ENCODE results near the gene SYAP1. TPM values are rescaled to one million over a fixed set of nuclear protein-coding genes. Genes with fewer than 3 reads are reported as not detected.

Gene SYAP1
- total and polyA plus RNA-seq, 10 of the 15 experiments (the other 5 are each of a cell fraction or from before 2014, with no cell fraction given), result 5.9 to 29.9 (median 16.2) TPM

- TF ChIP-seq, protein P1, sequence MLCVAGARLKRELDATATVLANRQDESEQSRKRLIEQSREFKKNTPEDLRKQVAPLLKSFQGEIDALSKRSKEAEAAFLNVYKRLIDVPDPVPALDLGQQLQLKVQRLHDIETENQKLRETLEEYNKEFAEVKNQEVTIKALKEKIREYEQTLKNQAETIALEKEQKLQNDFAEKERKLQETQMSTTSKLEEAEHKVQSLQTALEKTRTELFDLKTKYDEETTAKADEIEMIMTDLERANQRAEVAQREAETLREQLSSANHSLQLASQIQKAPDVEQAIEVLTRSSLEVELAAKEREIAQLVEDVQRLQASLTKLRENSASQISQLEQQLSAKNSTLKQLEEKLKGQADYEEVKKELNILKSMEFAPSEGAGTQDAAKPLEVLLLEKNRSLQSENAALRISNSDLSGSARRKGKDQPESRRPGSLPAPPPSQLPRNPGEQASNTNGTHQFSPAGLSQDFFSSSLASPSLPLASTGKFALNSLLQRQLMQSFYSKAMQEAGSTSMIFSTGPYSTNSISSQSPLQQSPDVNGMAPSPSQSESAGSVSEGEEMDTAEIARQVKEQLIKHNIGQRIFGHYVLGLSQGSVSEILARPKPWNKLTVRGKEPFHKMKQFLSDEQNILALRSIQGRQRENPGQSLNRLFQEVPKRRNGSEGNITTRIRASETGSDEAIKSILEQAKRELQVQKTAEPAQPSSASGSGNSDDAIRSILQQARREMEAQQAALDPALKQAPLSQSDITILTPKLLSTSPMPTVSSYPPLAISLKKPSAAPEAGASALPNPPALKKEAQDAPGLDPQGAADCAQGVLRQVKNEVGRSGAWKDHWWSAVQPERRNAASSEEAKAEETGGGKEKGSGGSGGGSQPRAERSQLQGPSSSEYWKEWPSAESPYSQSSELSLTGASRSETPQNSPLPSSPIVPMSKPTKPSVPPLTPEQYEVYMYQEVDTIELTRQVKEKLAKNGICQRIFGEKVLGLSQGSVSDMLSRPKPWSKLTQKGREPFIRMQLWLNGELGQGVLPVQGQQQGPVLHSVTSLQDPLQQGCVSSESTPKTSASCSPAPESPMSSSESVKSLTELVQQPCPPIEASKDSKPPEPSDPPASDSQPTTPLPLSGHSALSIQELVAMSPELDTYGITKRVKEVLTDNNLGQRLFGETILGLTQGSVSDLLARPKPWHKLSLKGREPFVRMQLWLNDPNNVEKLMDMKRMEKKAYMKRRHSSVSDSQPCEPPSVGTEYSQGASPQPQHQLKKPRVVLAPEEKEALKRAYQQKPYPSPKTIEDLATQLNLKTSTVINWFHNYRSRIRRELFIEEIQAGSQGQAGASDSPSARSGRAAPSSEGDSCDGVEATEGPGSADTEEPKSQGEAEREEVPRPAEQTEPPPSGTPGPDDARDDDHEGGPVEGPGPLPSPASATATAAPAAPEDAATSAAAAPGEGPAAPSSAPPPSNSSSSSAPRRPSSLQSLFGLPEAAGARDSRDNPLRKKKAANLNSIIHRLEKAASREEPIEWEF (IDR thresholded peaks at IDR 0.05; ENCODE audit: insufficient replicate concordance, low read depth, low read length), result no peak
- 0 out of 2 replicates have a peak, but pooled peaks have one; percentile 12 for TF ChIP-seq MEF2A (IDR thresholded peaks at IDR 0.05; ENCODE audit: insufficient read depth, low read depth, low read length)
- TF ChIP-seq RAD51 (IDR thresholded peaks at IDR 0.05), result no peak
- TF ChIP-seq PML (IDR thresholded peaks at IDR 0.05; ENCODE audit: low read length), result peak; percentile 88
- no peak for TF ChIP-seq EZH2 (IDR thresholded peaks at IDR 0.05; ENCODE audit: borderline replicate concordance, control insufficient read depth, low read depth, low read length)
- peak; percentile 91 for TF ChIP-seq DPF2 (IDR thresholded peaks at IDR 0.05)
- peak; percentile 34; the same call in 1 of the 2 replicates for TF ChIP-seq PAX5 (IDR thresholded peaks at IDR 0.05; ENCODE audit: borderline replicate concordance, low read depth, low read length)
- TF ChIP-seq BRCA1 (IDR thresholded peaks at IDR 0.05; ENCODE audit: low read depth, low read length), result 0 out of 2 replicates have a peak, but pooled peaks have one; percentile 17
- TF ChIP-seq JUND (IDR thresholded peaks at IDR 0.05; ENCODE audit: low read depth, low read length), result 0 out of 2 replicates have a peak, but pooled peaks have one; percentile 35
- no peak for TF ChIP-seq SRF (IDR thresholded peaks at IDR 0.05; ENCODE audit: low read depth in 2 of 2, low read length in 2 of 2)
- peak; percentile 89 for TF ChIP-seq BACH1 (IDR thresholded peaks at IDR 0.05; ENCODE audit: borderline replicate concordance)
- TF ChIP-seq PKNOX1 (IDR thresholded peaks at IDR 0.05), result peak; percentile 34; the same call in 1 of the 2 replicates
- peak; percentile 17; the same call in 1 of the 2 replicates for TF ChIP-seq IRF4 (IDR thresholded peaks at IDR 0.05; ENCODE audit: low read depth, low read length)
- TF ChIP-seq, protein P2, sequence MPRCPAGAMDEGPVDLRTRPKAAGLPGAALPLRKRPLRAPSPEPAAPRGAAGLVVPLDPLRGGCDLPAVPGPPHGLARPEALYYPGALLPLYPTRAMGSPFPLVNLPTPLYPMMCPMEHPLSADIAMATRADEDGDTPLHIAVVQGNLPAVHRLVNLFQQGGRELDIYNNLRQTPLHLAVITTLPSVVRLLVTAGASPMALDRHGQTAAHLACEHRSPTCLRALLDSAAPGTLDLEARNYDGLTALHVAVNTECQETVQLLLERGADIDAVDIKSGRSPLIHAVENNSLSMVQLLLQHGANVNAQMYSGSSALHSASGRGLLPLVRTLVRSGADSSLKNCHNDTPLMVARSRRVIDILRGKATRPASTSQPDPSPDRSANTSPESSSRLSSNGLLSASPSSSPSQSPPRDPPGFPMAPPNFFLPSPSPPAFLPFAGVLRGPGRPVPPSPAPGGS (IDR thresholded peaks at IDR 0.05; ENCODE audit: borderline replicate concordance, insufficient read depth, low read depth, low read length, poor library complexity, severe bottlenecking), result no peak
- TF ChIP-seq, protein P3, sequence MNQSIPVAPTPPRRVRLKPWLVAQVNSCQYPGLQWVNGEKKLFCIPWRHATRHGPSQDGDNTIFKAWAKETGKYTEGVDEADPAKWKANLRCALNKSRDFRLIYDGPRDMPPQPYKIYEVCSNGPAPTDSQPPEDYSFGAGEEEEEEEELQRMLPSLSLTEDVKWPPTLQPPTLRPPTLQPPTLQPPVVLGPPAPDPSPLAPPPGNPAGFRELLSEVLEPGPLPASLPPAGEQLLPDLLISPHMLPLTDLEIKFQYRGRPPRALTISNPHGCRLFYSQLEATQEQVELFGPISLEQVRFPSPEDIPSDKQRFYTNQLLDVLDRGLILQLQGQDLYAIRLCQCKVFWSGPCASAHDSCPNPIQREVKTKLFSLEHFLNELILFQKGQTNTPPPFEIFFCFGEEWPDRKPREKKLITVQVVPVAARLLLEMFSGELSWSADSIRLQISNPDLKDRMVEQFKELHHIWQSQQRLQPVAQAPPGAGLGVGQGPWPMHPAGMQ (IDR thresholded peaks at IDR 0.05; ENCODE audit: borderline replicate concordance), result no peak
- no peak for TF ChIP-seq RAD21 (IDR thresholded peaks at IDR 0.05; ENCODE audit: insufficient read depth, low read depth, low read length)
- TF ChIP-seq HSF1 (IDR thresholded peaks at IDR 0.05; ENCODE audit: low read depth, low read length), result no peak
- no peak for TF ChIP-seq PAX8 (IDR thresholded peaks at IDR 0.05)
- peak; percentile 72 for TF ChIP-seq MXI1 (IDR thresholded peaks at IDR 0.05; ENCODE audit: low read depth, low read length)
Observed at GRCh38 chrX:16719334-16720084, at the start of gene SYAP1 (continued).
